GM13977 (cell line): ENCODE measurements around the gene DAPL1.

Source experiments
- DNase-seq: peaks from one replicate; pipeline ENCODE4 v3.0.0; 2012; ENCODE audit warnings: low spot score
- in situ Hi-C: fragments of 300-500 bp; cut with MboI; formaldehyde crosslinking; loops from one replicate; pipeline ENCODE4 v1.12.0; 2022; ENCODE audit warnings: low sequenced_read_pairs, low pct_unique_long_range_greater_than_20kb, mixed read lengths, inconsistent platforms; ENCODE audit not compliant: unreplicated experiment
- TF ChIP-seq, protein P1 (sequence below): IDR thresholded peaks from 2 replicates; pipeline ENCODE4 v1.5.1; 2012; ENCODE audit warnings: mild to moderate bottlenecking, control low read depth; ENCODE audit not compliant: insufficient read depth; ENCODE audit errors: extremely low read depth, missing control alignments

DAPL1 gene

DNA sequence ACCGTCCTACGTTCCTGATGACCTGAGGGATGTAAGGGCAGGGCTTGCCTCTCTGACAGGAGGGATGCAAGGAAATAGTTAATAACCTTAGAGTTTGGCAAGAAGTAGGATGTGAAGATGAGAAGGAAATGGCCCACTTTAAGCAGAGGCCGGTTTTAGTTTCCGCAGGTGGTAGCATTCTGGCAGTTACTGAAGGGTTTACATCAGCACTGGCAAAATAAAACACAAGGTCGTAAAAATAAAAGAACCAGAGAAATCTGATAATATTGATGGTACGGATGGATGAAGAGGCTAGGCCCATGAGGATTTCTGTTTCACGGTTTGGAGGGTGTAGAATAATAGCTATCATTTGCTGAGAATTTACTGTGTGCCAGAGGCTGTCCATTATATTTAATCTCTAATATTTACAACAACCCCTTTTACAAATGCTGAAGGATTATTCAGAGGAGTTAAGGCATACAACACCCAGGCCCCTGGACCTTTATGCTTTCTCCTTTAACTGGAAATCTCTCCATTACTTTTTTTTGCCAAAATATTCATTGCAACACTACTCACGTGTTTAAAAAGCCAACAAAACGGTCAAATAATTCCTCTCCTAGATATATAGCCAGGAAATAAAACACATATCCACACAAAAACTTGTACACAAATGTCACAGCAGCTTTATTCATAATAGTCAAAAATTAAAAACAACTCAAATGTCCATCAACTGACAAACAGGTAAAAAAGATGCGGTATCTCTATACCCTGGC lies 28.5 kb downstream of the DAPL1 start:
- in situ Hi-C loops, result no loop called here
- TF ChIP-seq, protein P1, sequence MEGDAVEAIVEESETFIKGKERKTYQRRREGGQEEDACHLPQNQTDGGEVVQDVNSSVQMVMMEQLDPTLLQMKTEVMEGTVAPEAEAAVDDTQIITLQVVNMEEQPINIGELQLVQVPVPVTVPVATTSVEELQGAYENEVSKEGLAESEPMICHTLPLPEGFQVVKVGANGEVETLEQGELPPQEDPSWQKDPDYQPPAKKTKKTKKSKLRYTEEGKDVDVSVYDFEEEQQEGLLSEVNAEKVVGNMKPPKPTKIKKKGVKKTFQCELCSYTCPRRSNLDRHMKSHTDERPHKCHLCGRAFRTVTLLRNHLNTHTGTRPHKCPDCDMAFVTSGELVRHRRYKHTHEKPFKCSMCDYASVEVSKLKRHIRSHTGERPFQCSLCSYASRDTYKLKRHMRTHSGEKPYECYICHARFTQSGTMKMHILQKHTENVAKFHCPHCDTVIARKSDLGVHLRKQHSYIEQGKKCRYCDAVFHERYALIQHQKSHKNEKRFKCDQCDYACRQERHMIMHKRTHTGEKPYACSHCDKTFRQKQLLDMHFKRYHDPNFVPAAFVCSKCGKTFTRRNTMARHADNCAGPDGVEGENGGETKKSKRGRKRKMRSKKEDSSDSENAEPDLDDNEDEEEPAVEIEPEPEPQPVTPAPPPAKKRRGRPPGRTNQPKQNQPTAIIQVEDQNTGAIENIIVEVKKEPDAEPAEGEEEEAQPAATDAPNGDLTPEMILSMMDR, result no peak
- DNase-seq, result no peak

DNA sequence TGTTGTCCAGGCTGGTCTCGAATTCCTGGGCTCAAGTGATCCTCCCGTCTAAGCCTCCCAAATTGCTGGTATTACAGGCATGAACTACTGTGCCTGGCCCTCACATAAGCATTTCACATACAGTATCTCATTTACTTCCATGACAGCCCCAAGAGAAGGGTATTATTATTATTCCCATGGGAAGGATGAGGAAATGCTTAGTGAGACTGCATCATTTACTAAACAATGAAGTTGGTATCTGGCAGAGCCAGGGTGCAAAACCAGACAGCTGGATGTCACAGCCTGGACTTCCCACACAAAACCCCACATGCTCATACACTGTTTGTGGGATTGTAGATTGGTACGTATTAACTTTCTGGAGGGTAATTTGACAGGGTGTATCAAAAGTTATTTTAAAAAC lies 29.9 kb downstream of the DAPL1 start:
- no peak for DNase-seq
- in situ Hi-C loops, result no loop called here
- TF ChIP-seq, protein P1, result no peak

- TF ChIP-seq, protein P1, result no peak
- in situ Hi-C loops, result no loop called here
Observed at GRCh38 chr2:158826965-158827364, 31.8 kb downstream of the DAPL1 start.

DNA sequence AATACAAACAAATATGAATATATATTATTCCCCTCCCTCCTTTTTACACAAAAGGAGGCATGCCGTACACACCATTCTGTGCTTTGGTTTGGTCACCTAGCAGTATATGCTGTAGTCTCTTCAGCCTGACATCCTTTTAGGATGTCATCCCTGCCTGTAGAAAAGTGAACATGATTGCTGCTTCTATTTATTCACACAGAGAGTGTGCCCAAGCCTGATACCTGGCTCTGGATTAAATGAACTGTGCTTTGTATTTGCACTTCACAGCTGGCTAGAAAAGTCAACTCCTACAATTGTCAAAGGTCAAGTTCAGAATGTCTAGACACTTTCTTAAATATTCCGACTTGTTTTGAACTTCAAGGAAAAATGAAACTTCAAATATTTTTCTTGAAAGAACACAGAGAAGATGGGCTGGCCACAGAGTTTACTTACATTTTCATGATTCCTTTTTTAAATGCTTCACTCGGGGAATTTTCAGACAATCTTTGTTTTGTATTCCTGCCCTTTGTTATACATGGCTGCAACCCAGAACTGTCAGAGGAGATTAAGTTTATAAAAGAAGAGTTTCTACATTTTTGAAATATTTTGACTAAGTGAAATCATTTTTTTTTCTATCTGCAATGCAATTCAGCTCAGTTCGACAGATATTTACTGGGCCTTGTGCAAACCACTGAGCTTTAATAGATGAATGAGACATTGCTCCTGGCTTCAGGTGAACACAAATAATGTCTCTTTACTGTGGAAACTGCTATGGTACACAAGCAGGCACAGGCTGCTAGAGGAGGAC lies 33.5 kb downstream of the DAPL1 start:
- no peak for DNase-seq
- TF ChIP-seq, protein P1, result no peak
- in situ Hi-C loops, result no loop called here

More at GRCh38 chr2:158826965-158827364, 31.8 kb downstream of the DAPL1 start:
- DNase-seq, result no peak

DNA sequence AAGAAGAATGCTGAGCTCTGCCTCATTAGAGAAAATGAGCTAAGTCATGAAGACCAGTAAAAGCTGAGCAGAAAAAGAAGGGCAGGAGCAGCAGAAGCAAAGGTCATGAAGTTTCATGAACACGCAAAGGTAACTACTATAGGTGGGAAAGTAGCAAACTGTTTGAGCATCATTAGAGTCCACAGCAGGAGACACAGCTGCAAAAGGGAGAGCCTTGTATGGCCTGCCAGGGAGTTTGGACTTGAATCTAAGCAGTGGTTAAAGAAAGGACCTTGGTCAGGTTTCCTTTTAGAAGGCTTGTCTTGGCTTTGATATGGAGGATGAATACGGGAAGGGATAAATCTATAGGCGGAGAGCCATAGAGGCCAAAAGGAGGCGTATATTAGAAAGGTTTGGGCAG lies 34.0 kb downstream of the DAPL1 start:
- TF ChIP-seq, protein P1, result no peak
- no peak for DNase-seq
- in situ Hi-C loops, result no loop called here

GRCh38 chr2:158830201-158830600 lies 35.1 kb downstream of the DAPL1 start:
- no peak for DNase-seq
- in situ Hi-C loops, result no loop called here
- TF ChIP-seq, protein P1, result no peak
